GM12878 (cell line): ENCODE results near the gene PROX1. TPM values are rescaled to one million over a fixed set of nuclear protein-coding genes. Genes with fewer than 3 reads are reported as not detected.

Experiments used
- ATAC-seq: fragments of 200-7000 bp; cut with Tn5 transposase; 3 replicates; pipeline ENCODE4 v1.9.1; 2020; ENCODE audit warnings: mild to moderate bottlenecking, moderate library complexity
- BruUV-seq: library from RNA; stranded (reverse); fragments of 400-500 nt; replicated peaks from 2 replicates; lab custom pipeline; 2021; lab: Mats Ljungman, UMichigan
- CTCF ChIA-PET: fragments of 300-600 bp; sonication (Branson Sonifier 250); formaldehyde crosslinking; extraction: SDS; loops from one replicate; lab custom pipeline; 2021; ENCODE audit warnings: inconsistent platforms; lab: Yijun Ruan, JAX
- POLR2A ChIA-PET: fragments of 350-600 bp; formaldehyde crosslinking; extraction: SDS; loops from one replicate; lab custom pipeline; 2021; ENCODE audit warnings: inconsistent platforms; lab: Charles Lee
- RAD21 ChIA-PET: fragments of 300-600 bp; sonication (Branson Sonifier 250); formaldehyde crosslinking; loops from one replicate; lab custom pipeline; 2023; ENCODE audit warnings: antibody characterized with exemption; ENCODE audit not compliant: unreplicated experiment; lab: Charles Lee
- SMC1A ChIA-PET: fragments of 300-600 bp; sonication (Branson Sonifier 250); formaldehyde crosslinking; loops from one replicate; lab custom pipeline; 2023; ENCODE audit not compliant: unreplicated experiment, uncharacterized antibody; lab: Charles Lee
- DNase-seq: peaks from one replicate; pipeline ENCODE4 v3.0.0-alpha.2; 2011; ENCODE audit warnings: low read depth, low spot score
- FAIRE-seq: peaks from 3 replicates; lab custom pipeline; 2011; peaks lifted over from hg19 to GRCh38; lab: Jason Lieb, UNC
- H2AFZ ChIP-seq: 2 replicates; pipeline ENCODE4 v1.6.0; 2011; ENCODE audit warnings: low read depth, low read length, control low read depth; ENCODE audit not compliant: control insufficient read depth
- H3K27ac ChIP-seq: 2 replicates; pipeline ENCODE4 v1.5.1; 2011; ENCODE audit warnings: control low read depth; ENCODE audit not compliant: control insufficient read depth, insufficient read depth
- H3K27me3 ChIP-seq, 2 experiments: replicated peaks in 1 of 2; 2 replicates each; pipeline versions ENCODE4 v1.6.0 to v1.6.1; 2011; ENCODE audit warnings: low read length in 1 of 2; ENCODE audit not compliant: control insufficient read depth in 2 of 2, insufficient read depth in 2 of 2
- H3K36me3 ChIP-seq, 2 experiments: 2 replicates each; pipeline ENCODE4 v1.5.1; 2011; ENCODE audit warnings: low read length in 1 of 2; ENCODE audit not compliant: control insufficient read depth in 2 of 2, insufficient read depth in 2 of 2
- H3K4me1 ChIP-seq: 2 replicates; pipeline ENCODE4 v1.6.1; 2011; ENCODE audit warnings: mild to moderate bottlenecking, low read length, moderate library complexity, mixed read lengths; ENCODE audit not compliant: control insufficient read depth, insufficient read depth
- H3K4me2 ChIP-seq: 2 replicates; pipeline ENCODE4 v1.6.0; 2011; ENCODE audit warnings: control low read depth; ENCODE audit not compliant: control insufficient read depth, insufficient read depth
- H3K4me3 ChIP-seq: fragments of 200-600 bp; sonication (generic); 2 replicates; pipeline ENCODE4 v1.5.1; 2016
- H3K79me2 ChIP-seq: 2 replicates; pipeline ENCODE4 v1.6.0; 2011; ENCODE audit warnings: low read length; ENCODE audit not compliant: control insufficient read depth, insufficient read depth
- H3K9ac ChIP-seq: 2 replicates; pipeline ENCODE4 v1.8.0; 2011; ENCODE audit warnings: low read length, control low read depth, mixed read lengths; ENCODE audit not compliant: control insufficient read depth, insufficient read depth
- H3K9me3 ChIP-seq: replicated peaks from 3 replicates; pipeline ENCODE4 v1.5.1; 2011; ENCODE audit warnings: mild to moderate bottlenecking, low read length; ENCODE audit not compliant: control insufficient read depth, insufficient read depth
- H4K20me1 ChIP-seq: 2 replicates; pipeline ENCODE4 v1.6.0; 2011; ENCODE audit not compliant: control insufficient read depth, insufficient read depth
- E2F8 ChIP-seq: fragments of 450-650 bp; IDR thresholded peaks from 2 replicates; pipeline ENCODE4 v1.6.1; 2018; ENCODE audit warnings: mild to moderate bottlenecking, low read depth, moderate library complexity; ENCODE audit not compliant: partially characterized antibody
- RAD51 ChIP-seq: fragments of 450-650 bp; IDR thresholded peaks from 2 replicates; pipeline ENCODE4 v1.6.1; 2016; ENCODE audit warnings: moderate library complexity, mild to moderate bottlenecking, inconsistent platforms
- RB1 ChIP-seq: fragments of 450-650 bp; formaldehyde crosslinking; IDR thresholded peaks from 2 replicates; pipeline ENCODE4 v1.6.1; 2017; ENCODE audit warnings: mild to moderate bottlenecking, borderline replicate concordance
- RFX5 ChIP-seq: IDR thresholded peaks from 2 replicates; pipeline ENCODE4 v1.6.1; 2011; ENCODE audit warnings: low read depth, low read length, improper control_type of control experiment
- SUPT20H ChIP-seq: IDR thresholded peaks from 2 replicates; pipeline ENCODE4 v1.6.1; 2011; ENCODE audit warnings: low read depth, mild to moderate bottlenecking, low read length, moderate library complexity, borderline replicate concordance; ENCODE audit not compliant: control insufficient read depth
- WGBS: methylation state at CpG from one replicate; pipeline ENCODE4 v1.1.6; 2016; ENCODE audit warnings: low lambda C conversion rate; ENCODE audit not compliant: insufficient replicate concordance, insufficient coverage; ENCODE audit errors: missing lambda C conversion rate; 5-methylcytosine and 5-hydroxymethylcytosine counted together
- in situ Hi-C: fragments of 300-500 bp; cut with MboI; formaldehyde crosslinking; loops from 9 replicates; pipeline ENCODE4 v1.14.3; 2018; ENCODE audit warnings: mixed read lengths
- intact Hi-C: fragments of 100-400 bp; cut with micrococcal nuclease; formaldehyde crosslinking; loops from one replicate; pipeline ENCODE4 v1.14.2; 2022; ENCODE audit not compliant: unreplicated experiment
- polyA plus RNA-seq, 11 experiments: library from polyadenylated mRNA; depleted of rRNA in 4 of 11; unstranded in 6 of 11; stranded (reverse) in 5 of 11; fragments of >200 nt; fragmentation: Nextera tagmentation in 4 of 11; fragmentation: Illumina TruSeq in 1 of 11; extraction: Ambion mirVana in 4 of 11; extraction: Trizol in 1 of 11; gene quantifications; 1 replicate in 1 of 11; 2 replicates in 10 of 11; pipeline versions ENCODE4 v1.2.1 to v1.2.3, GENCODE V29; 2011 to 2016; ENCODE audit warnings: inconsistent platforms in 2 of 11, missing spikeins in 2 of 11, low read depth in 1 of 11
- total RNA-seq, 4 experiments: library from RNA; depleted of rRNA in 3 of 4; stranded (reverse); fragments of >200 nt in 3 of 4; fragmentation: Illumina TruSeq in 1 of 4; extraction: Trizol in 1 of 4; gene quantifications; 2 replicates each; pipeline versions ENCODE4 v1.2.1 to v1.2.3, GENCODE V29; 2013 to 2021

PROX1 gene
- total and polyA plus RNA-seq, 10 of the 15 experiments (the other 5 are each of a cell fraction or from before 2014, with no cell fraction given): under 0.01 to 0.44 (median 0.03) TPM; not detected in 4

GRCh38 chr1:213994888-213995287 lies 7.1 kb downstream of the PROX1 start (continued):
- no peak for TF ChIP-seq RAD51
- no peak for TF ChIP-seq E2F8
- no peak for TF ChIP-seq RFX5
- TF ChIP-seq RB1: no peak

GRCh38 chr1:213995603-213996002 lies 7.8 kb downstream of the PROX1 start:
- POLR2A ChIA-PET: no interaction called here
- RAD21 ChIA-PET: no interaction called here
- H3K4me2 ChIP-seq: no peak overlapping the region
- SMC1A ChIA-PET: no interaction called here
- H3K36me3 ChIP-seq: no peaks in the 10 kb centered on the region
- H3K79me2 ChIP-seq: no peaks in the 10 kb centered on the region
- intact Hi-C loops (no loop called here), in situ Hi-C loops (no loop called here)
- WGBS: 0% methylated on average over 2 of the region's 2 CpGs
- no peaks in the 10 kb centered on the region; a peak in 3 of 4 replicates for H3K27me3 ChIP-seq
- H2AFZ ChIP-seq: no peak overlapping the region
- no peak for ATAC-seq
- no peak overlapping the region for H3K4me3 ChIP-seq
- no peaks in the 10 kb centered on the region for H3K4me1 ChIP-seq
- no peak for DNase-seq
- FAIRE-seq: no peak
- TF ChIP-seq SUPT20H: no peak
- no TSS peak for BruUV-seq
- H4K20me1 ChIP-seq: no peaks in the 10 kb centered on the region
- no peak overlapping the region for H3K9ac ChIP-seq
- no peak overlapping the region for H3K27ac ChIP-seq
- CTCF ChIA-PET: no interaction called here
- no peaks in the 10 kb centered on the region for H3K9me3 ChIP-seq
